WTC11 (cell line): ENCODE results near the gene KIFBP. TPM values are rescaled to one million over a fixed set of nuclear protein-coding genes. Genes with fewer than 3 reads are reported as not detected.

Experiments used
- ATAC-seq: fragments of 200-7000 bp; cut with Tn5 transposase; 2 replicates; pipeline ENCODE4 v1.10.0; 2021; ENCODE audit warnings: mild to moderate bottlenecking, moderate library complexity
- CTCF ChIA-PET: fragments of 300-600 bp; sonication (Branson Sonifier 250); formaldehyde crosslinking; loops from one replicate; lab custom pipeline; 2021; ENCODE audit warnings: antibody characterized with exemption; lab: Charles Lee
- POLR2A ChIA-PET: fragments of 350-600 bp; sonication (Branson Sonifier 250); formaldehyde crosslinking; loops from one replicate; lab custom pipeline; 2021; ENCODE audit warnings: antibody characterized with exemption; lab: Charles Lee
- DNase-seq: peaks from one replicate; pipeline ENCODE4 v3.0.0; 2021; ENCODE audit warnings: low spot score
- H3K27ac Mint-ChIP-seq: 2 replicates; pipeline ENCODE4 v1.8.0; 2021; ENCODE audit warnings: mixed read lengths
- H3K27me3 Mint-ChIP-seq: 2 replicates; pipeline ENCODE4 v1.8.0; 2021; ENCODE audit warnings: low read depth, mild to moderate bottlenecking, moderate library complexity, mixed read lengths
- H3K36me3 Mint-ChIP-seq: 2 replicates; pipeline ENCODE4 v1.8.0; 2021; ENCODE audit warnings: mixed read lengths
- H3K4me1 Mint-ChIP-seq: 2 replicates; pipeline ENCODE4 v1.8.0; 2022; ENCODE audit warnings: mixed read lengths
- H3K4me3 Mint-ChIP-seq: 2 replicates; pipeline ENCODE4 v1.8.0; 2021; ENCODE audit warnings: mild to moderate bottlenecking, moderate library complexity, mixed read lengths
- H3K9me3 Mint-ChIP-seq: 2 replicates; pipeline ENCODE4 v1.8.0; 2021; ENCODE audit warnings: mixed read lengths
- CDX4 ChIP-seq: fragments of 250-450 bp; sonication (Bioruptor Pico); IDR thresholded peaks from 2 replicates; pipeline ENCODE4 v1.9.0; 2021; ENCODE audit warnings: moderate library complexity, mild to moderate bottlenecking, inconsistent platforms, borderline replicate concordance
- FOXJ3 ChIP-seq: sonication (generic); formaldehyde crosslinking; IDR thresholded peaks from 2 replicates; pipeline ENCODE4 v1.9.0; 2021; ENCODE audit warnings: missing genetic modification reagents, mild to moderate bottlenecking, borderline replicate concordance
- MLX ChIP-seq: sonication (generic); formaldehyde crosslinking; IDR thresholded peaks from 2 replicates; pipeline ENCODE4 v1.8.1; 2023; ENCODE audit warnings: mild to moderate bottlenecking, missing genetic modification reagents, moderate library complexity
- PREB ChIP-seq: sonication (generic); formaldehyde crosslinking; IDR thresholded peaks from 2 replicates; pipeline ENCODE4 v1.8.1; 2022; ENCODE audit warnings: mild to moderate bottlenecking, missing genetic modification reagents, moderate library complexity, borderline replicate concordance
- RELA ChIP-seq: sonication (generic); formaldehyde crosslinking; IDR thresholded peaks from 2 replicates; pipeline ENCODE4 v1.8.1; 2022; ENCODE audit warnings: missing genetic modification reagents, mild to moderate bottlenecking, borderline replicate concordance
- SMAD4 ChIP-seq: sonication (generic); formaldehyde crosslinking; IDR thresholded peaks from 2 replicates; pipeline ENCODE4 v1.8.0; 2022; ENCODE audit warnings: mild to moderate bottlenecking, missing genetic modification reagents
- STAT6 ChIP-seq: sonication (generic); formaldehyde crosslinking; conservative IDR thresholded peaks from 2 replicates; pipeline ENCODE4 v1.8.1; 2023; ENCODE audit warnings: mild to moderate bottlenecking, low read depth, missing genetic modification reagents, moderate library complexity
- TP53 ChIP-seq: sonication (generic); formaldehyde crosslinking; IDR thresholded peaks from 2 replicates; pipeline ENCODE4 v1.8.1; 2023; ENCODE audit warnings: mild to moderate bottlenecking, missing genetic modification reagents
- USF1 ChIP-seq: sonication (generic); formaldehyde crosslinking; IDR thresholded peaks from 2 replicates; pipeline ENCODE4 v1.8.0; 2022; ENCODE audit warnings: mild to moderate bottlenecking, missing genetic modification reagents
- ZBTB43 ChIP-seq: sonication (generic); formaldehyde crosslinking; IDR thresholded peaks from 2 replicates; pipeline ENCODE4 v1.8.1; 2023; ENCODE audit warnings: mild to moderate bottlenecking, missing genetic modification reagents
- ZNF232 ChIP-seq: sonication (generic); formaldehyde crosslinking; IDR thresholded peaks from 2 replicates; pipeline ENCODE4 v1.8.0; 2022; ENCODE audit warnings: mild to moderate bottlenecking, missing genetic modification reagents
- ZNF317 ChIP-seq: sonication (generic); formaldehyde crosslinking; IDR thresholded peaks from 2 replicates; pipeline ENCODE4 v1.8.1; 2023; ENCODE audit warnings: low read depth, mild to moderate bottlenecking, moderate library complexity, missing genetic modification reagents, borderline replicate concordance
- ZNF532 ChIP-seq: fragments of 250-450 bp; sonication (Bioruptor Pico); IDR thresholded peaks from 2 replicates; pipeline ENCODE4 v1.9.0; 2021; ENCODE audit warnings: mild to moderate bottlenecking, borderline replicate concordance
- ZSCAN18 ChIP-seq: fragments of 250-450 bp; sonication (Bioruptor Pico); IDR thresholded peaks from 2 replicates; pipeline ENCODE4 v2.1.2; 2022; ENCODE audit warnings: mild to moderate bottlenecking, moderate library complexity
- total RNA-seq: library from RNA; stranded (reverse); gene quantifications from 3 replicates; pipeline ENCODE4 v1.2.3, GENCODE V29; 2021

KIFBP gene
- total RNA-seq, 1 experiment from 2014 or later: 31.2 TPM

GRCh38 chr10:69022611-69023010, 34.0 kb downstream of the KIFBP start:
- CTCF ChIA-PET: no interaction called here
- H3K27ac Mint-ChIP-seq: no peak overlapping the region
- no peak overlapping the region for H3K4me3 Mint-ChIP-seq
- no peak for DNase-seq
- no peaks in the 10 kb centered on the region; the same call in 1 of the 2 replicates for H3K27me3 Mint-ChIP-seq
- ATAC-seq: no peak
- H3K4me1 Mint-ChIP-seq: no peaks in the 10 kb centered on the region
- peaks cover 3% of the 10 kb centered on the region; the same call in 1 of the 2 replicates for H3K36me3 Mint-ChIP-seq
- no peak for TF ChIP-seq MLX (CRISPR knock-in tag)
- no peak for TF ChIP-seq ZNF317
- no peak for TF ChIP-seq TP53 (CRISPR knock-in tag)
- TF ChIP-seq SMAD4 (CRISPR knock-in tag): no peak
- TF ChIP-seq RELA (CRISPR knock-in tag): no peak
- no peak for TF ChIP-seq FOXJ3 (CRISPR knock-in tag)
- no peak for TF ChIP-seq ZNF532 (CRISPR knock-in tag)
- TF ChIP-seq PREB (CRISPR knock-in tag): no peak
- POLR2A ChIA-PET: no interaction called here
- no peaks in the 10 kb centered on the region for H3K9me3 Mint-ChIP-seq

- Mint-ChIP-seq H3K27ac (no peak overlapping the region), H3K27me3 (no peaks in the 10 kb centered on the region), H3K36me3 (peaks cover 5% of the 10 kb centered on the region; the same call in 1 of the 2 replicates), H3K4me3 (no peak overlapping the region), H3K9me3 (peaks cover 12% of the 10 kb centered on the region), H3K4me1 (no peaks in the 10 kb centered on the region)
- TF ChIP-seq CDX4: no peak
- TF ChIP-seq ZSCAN18 (CRISPR knock-in tag): no peak
- no peak for TF ChIP-seq TP53 (CRISPR knock-in tag)
- TF ChIP-seq ZBTB43: no peak
- TF ChIP-seq ZNF532 (CRISPR knock-in tag): no peak
- no peak for TF ChIP-seq ZNF232 (CRISPR knock-in tag)
- TF ChIP-seq USF1: no peak
- TF ChIP-seq STAT6: no peak
- ATAC-seq (no peak), DNase-seq (no peak)
- CTCF ChIA-PET: no interaction called here
- POLR2A ChIA-PET: no interaction called here
These were observed 36.8 kb downstream of the KIFBP start for GRCh38 chr10:69025370-69025896.
